ENCODE results near the gene ERICH6.

The ERICH6 gene

GRCh38 chr3:150720444-150720843 lies 16.7 kb upstream of the ERICH6 start:
- Histone ChIP-seq H3K27ac (no peak overlapping the region), H3K36me3 (no peaks in the 10 kb centered on the region), H3K9me3 (ENCODE audit: severe bottlenecking) (no peaks in the 10 kb centered on the region), H3K4me3 (ENCODE audit: low read depth, low read length) (no peak overlapping the region), H3K27me3 (ENCODE audit: insufficient read depth, low read depth, severe bottlenecking) (peaks cover 65% of the 10 kb centered on the region)
- TF ChIP-seq, protein P1, sequence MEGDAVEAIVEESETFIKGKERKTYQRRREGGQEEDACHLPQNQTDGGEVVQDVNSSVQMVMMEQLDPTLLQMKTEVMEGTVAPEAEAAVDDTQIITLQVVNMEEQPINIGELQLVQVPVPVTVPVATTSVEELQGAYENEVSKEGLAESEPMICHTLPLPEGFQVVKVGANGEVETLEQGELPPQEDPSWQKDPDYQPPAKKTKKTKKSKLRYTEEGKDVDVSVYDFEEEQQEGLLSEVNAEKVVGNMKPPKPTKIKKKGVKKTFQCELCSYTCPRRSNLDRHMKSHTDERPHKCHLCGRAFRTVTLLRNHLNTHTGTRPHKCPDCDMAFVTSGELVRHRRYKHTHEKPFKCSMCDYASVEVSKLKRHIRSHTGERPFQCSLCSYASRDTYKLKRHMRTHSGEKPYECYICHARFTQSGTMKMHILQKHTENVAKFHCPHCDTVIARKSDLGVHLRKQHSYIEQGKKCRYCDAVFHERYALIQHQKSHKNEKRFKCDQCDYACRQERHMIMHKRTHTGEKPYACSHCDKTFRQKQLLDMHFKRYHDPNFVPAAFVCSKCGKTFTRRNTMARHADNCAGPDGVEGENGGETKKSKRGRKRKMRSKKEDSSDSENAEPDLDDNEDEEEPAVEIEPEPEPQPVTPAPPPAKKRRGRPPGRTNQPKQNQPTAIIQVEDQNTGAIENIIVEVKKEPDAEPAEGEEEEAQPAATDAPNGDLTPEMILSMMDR (IDR thresholded peaks at IDR 0.05; ENCODE audit: low read depth, low read length) = no peak
- DNase-seq = no peak

- no peak overlapping the region for H3K4me3 ChIP-seq (ENCODE audit: low read depth, low read length)
- no peak for DNase-seq
- TF ChIP-seq, protein P1 (IDR thresholded peaks at IDR 0.05; ENCODE audit: low read depth, low read length) = no peak
- H3K27ac ChIP-seq = no peak overlapping the region
- peaks cover 69% of the 10 kb centered on the region for H3K27me3 ChIP-seq (ENCODE audit: insufficient read depth, low read depth, severe bottlenecking)
- peaks cover 11% of the 10 kb centered on the region for H3K9me3 ChIP-seq (ENCODE audit: severe bottlenecking)
- no peaks in the 10 kb centered on the region for H3K36me3 ChIP-seq
Measured at GRCh38 chr3:150710097-150710496, 6.4 kb upstream of the ERICH6 start.

DNA sequence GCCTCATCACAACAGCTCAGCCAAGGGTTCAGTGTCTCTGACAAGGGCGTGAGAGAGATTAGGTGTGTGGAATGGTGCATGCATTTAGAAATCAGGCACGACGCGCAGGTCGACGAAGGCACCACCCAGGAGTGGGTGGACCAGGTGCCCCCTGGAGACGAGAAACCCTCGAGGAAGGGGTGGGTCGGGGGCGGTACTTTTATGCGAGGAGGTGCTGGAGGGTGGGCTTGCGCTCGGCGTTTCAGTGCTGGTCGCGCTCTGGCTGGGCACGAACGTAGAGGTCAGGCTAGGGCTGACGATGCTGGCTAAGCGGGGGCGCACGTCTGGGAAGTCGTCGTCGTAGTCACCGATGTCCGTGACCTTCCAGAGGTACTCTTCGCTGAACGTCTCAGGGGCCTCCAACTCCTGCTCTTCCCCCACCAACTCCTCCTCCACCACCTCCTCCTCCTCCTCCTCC lies 393 bp downstream of the ERICH6 start:
- Histone ChIP-seq H3K36me3 (no peaks in the 10 kb centered on the region), H3K9me3 (ENCODE audit: severe bottlenecking) (peaks cover 7% of the 10 kb centered on the region), H3K27me3 (ENCODE audit: insufficient read depth, low read depth, severe bottlenecking) (peaks cover 52% of the 10 kb centered on the region), H3K4me3 (ENCODE audit: low read depth, low read length) (peak overlapping the region; percentile 60), H3K27ac (no peak overlapping the region)
- TF ChIP-seq, protein P1 (IDR thresholded peaks at IDR 0.05; ENCODE audit: low read depth, low read length) = no peak
- no peak for DNase-seq

DNA sequence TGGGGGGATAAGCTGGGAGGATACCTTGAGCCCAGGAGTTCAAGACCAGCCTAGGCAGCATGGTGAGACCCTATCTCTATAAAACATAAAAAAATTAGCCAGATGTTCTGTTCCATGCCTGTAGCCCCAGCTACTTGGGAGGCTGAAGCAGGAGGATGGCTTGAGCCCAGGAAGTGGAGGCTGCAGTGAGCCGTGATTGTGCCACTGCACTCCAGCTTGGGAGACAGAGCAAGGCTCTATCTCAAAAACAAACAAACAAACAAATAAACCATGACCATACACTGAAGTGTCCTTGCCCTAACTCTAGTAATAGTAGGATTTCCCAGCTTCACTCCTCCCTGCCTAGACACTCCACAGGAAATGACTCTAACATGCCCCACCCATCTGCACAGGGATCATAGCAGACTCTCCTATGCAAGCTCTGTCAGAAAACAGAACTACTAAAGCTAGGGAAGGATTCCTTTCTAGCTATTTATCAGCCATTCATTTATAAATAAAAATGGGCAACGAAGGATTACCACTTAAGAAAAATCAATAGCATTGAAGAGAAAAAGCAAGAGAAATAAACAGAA lies 4.6 kb downstream of the ERICH6 start:
- Histone ChIP-seq H3K36me3 (no peaks in the 10 kb centered on the region), H3K9me3 (ENCODE audit: severe bottlenecking) (peaks cover 3% of the 10 kb centered on the region), H3K27me3 (ENCODE audit: insufficient read depth, low read depth, severe bottlenecking) (peaks cover 41% of the 10 kb centered on the region), H3K27ac (no peak overlapping the region), H3K4me3 (ENCODE audit: low read depth, low read length) (no peak overlapping the region)
- TF ChIP-seq, protein P1 (IDR thresholded peaks at IDR 0.05; ENCODE audit: low read depth, low read length) = no peak
- DNase-seq = no peak

DNA sequence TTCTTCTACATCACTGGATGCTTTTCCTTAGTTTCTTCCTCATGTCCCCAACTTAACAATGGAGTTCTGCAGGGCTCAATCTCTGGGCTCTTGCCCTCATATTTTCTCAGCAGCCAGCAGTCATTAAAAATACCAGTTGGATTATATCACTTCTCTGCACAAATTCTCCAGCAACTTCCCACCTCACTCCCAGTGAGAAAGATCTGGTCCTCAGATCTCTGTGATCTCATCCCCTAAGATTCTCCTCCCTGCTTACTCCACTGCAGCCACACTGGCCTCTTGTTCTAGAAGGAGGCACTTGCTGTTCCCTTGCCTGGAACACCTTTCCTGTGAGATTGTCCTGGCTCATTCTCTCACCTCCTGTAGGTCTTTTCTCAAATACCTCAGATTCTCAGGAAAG lies 6.1 kb downstream of the ERICH6 start:
- Histone ChIP-seq H3K27ac (no peak overlapping the region), H3K27me3 (ENCODE audit: insufficient read depth, low read depth, severe bottlenecking) (peaks cover 32% of the 10 kb centered on the region), H3K36me3 (no peaks in the 10 kb centered on the region), H3K4me3 (ENCODE audit: low read depth, low read length) (no peak overlapping the region), H3K9me3 (ENCODE audit: severe bottlenecking) (peaks cover 6% of the 10 kb centered on the region)
- no peak for DNase-seq
- TF ChIP-seq, protein P1 (IDR thresholded peaks at IDR 0.05; ENCODE audit: low read depth, low read length) = no peak

Data from WERI-Rb-1 (cell line).